ENCODE results near the gene C9orf153.
"Not testable (repeated sequence)": the region's sequence is repeated elsewhere in the genome, so short reads cannot be mapped to it uniquely, and the experiment has no call there.

Gene C9orf153

DNA sequence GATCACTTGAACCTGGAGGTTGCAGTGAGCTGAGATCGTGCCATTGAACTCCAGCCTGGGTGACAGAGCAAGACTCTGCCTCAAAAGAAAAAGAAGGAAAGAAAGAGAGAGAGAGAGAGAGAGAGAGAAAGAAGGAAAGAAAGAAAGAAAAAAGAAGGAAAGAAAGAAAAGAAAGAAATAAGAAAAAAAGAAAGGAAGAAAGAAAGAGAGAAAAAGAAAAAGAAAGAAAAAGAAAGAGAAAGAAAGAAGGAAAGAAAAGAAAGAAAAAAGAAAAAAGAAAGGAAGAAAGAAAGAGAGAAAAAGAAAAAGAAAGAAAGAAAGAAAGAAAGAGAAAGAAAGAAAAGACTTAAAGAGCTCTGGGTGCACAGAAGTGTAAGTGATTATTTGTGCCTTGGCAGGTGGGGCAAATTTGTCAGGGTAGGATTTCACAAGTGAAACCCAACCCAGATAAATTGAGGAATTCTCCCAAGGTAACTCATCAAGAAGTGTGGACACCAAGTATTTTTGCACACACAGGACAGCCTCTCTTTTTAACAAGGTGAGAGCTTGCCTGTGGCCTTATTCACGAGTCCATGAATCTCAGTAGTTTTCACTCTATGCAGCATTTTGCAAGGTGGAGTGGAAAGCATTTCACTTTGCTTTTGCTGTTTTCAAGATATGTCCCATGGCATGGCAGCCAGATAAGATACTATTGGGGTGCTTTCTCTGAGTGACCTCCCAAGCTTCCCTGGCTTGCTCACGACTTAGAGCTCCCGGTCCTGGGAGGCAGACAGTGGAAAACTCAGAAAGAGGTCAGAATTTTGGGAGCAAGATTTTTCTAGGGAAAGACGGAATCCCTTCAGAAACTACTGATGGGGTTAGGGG lies 57.8 kb downstream of the C9orf153 start:
- Histone ChIP-seq H3K4me1 (ENCODE audit: control insufficient read depth in 5 of 5, insufficient read depth in 5 of 5, low read length in 5 of 5) (no peaks in the 10 kb centered on the region), H3K9ac (ENCODE audit: low read length in 5 of 5) (no peak overlapping the region), H3K27ac (ENCODE audit: low read depth, low read length) (no peak overlapping the region), H3K27me3 (ENCODE audit: control insufficient read depth in 5 of 5, insufficient read depth in 4 of 5, low read length in 5 of 5) (no peaks in the 10 kb centered on the region), H3K9me3 (ENCODE audit: control insufficient read depth in 5 of 5, low read length in 5 of 5) (no peaks in the 10 kb centered on the region), H3K4me3 (ENCODE audit: low read depth in 1 of 5, low read length in 5 of 5) (no peak overlapping the region), H3K36me3 (ENCODE audit: control insufficient read depth in 5 of 5, insufficient read depth in 5 of 5, low read length in 5 of 5) (no peaks in the 10 kb centered on the region)

DNA sequence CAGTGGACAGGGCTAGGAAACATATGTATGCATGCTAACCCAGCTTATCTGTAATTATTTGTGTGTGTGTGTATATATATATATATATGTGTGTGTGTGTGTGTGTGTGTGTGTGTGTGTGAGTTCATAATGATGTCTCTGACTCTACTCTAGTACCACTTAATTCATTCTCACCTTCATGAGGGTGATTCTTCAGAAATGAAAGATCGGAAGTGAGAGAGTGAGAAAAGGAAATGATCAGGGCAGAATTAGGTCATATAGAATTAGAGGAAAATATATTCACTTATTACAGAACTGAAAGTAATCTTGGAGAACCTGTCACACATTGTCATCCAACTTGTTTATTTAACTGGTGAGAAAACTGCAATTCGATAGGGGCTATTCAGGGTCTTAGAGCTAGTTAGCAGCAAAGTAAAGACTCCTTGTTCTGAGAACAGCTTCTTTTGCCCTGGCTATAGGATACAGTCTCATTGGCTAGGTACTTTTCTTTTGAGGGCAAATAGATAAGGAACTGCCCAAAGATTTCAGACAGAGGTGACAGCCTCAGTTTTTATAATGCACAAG lies 58.8 kb downstream of the C9orf153 start:
- H3K9ac ChIP-seq (ENCODE audit: low read length in 5 of 5): no peak overlapping the region
- H3K27ac ChIP-seq (ENCODE audit: low read depth, low read length): no peak overlapping the region
- no peaks in the 10 kb centered on the region for H3K27me3 ChIP-seq (ENCODE audit: control insufficient read depth in 5 of 5, insufficient read depth in 4 of 5, low read length in 5 of 5)
- H3K36me3 ChIP-seq (ENCODE audit: control insufficient read depth in 5 of 5, insufficient read depth in 5 of 5, low read length in 5 of 5): no peaks in the 10 kb centered on the region
- H3K9me3 ChIP-seq (ENCODE audit: control insufficient read depth in 5 of 5, low read length in 5 of 5): no peaks in the 10 kb centered on the region
- H3K4me3 ChIP-seq (ENCODE audit: low read depth in 1 of 5, low read length in 5 of 5): no peak overlapping the region
- H3K4me1 ChIP-seq (ENCODE audit: control insufficient read depth in 5 of 5, insufficient read depth in 5 of 5, low read length in 5 of 5): no peaks in the 10 kb centered on the region

DNA sequence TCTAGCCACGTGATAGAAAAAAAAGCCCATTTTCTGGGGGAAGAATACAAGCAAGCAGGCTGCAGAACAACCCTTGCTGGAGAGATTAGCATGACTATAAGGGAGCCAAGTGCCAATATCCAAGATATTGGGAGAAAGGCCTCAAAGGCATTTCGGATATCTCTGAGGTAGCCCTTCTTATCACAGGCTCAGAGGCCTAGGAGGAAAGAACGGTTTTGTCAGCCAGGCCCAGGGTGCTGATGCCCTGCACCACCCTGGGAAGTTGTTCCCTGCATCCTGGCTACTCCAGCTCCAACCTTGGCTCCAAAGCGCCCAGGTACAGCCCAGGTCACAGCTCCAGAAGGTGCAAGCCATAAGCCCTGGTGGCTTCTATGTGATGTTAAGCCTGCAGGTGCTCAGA lies 66.4 kb downstream of the C9orf153 start:
- Histone ChIP-seq H3K27me3 (ENCODE audit: control insufficient read depth in 5 of 5, insufficient read depth in 4 of 5, low read length in 5 of 5) (no peaks in the 10 kb centered on the region), H3K27ac (ENCODE audit: low read depth, low read length) (no peak overlapping the region), H3K9me3 (ENCODE audit: control insufficient read depth in 5 of 5, low read length in 5 of 5) (peaks cover 0 to 14% (median 10%) of the 10 kb centered on the region in 5 donors), H3K36me3 (ENCODE audit: control insufficient read depth in 5 of 5, insufficient read depth in 5 of 5, low read length in 5 of 5) (no peaks in the 10 kb centered on the region), H3K4me1 (ENCODE audit: control insufficient read depth in 5 of 5, insufficient read depth in 5 of 5, low read length in 5 of 5) (no peaks in the 10 kb centered on the region), H3K4me3 (ENCODE audit: low read depth in 1 of 5, low read length in 5 of 5) (no peak overlapping the region), H3K9ac (ENCODE audit: low read length in 5 of 5) (no peak overlapping the region)

DNA sequence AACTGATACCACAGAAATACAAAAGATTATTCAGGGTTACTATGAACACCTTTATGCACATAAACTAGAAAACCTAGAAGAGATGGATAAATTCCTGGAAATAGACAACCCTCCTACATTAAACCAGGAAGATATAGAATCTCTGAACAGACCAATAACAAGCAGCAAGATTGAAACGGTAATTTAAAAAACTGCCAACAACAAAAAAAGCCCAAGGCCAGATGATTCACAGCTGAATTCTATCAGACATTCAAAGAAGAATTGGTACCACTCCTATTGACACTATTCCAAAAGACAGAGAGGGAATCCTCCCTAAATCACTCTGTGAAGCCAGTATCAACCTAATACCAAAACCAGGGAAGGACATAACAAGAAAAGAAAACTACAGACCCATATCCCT lies 68.8 kb downstream of the C9orf153 start:
- H3K9me3 ChIP-seq (ENCODE audit: control insufficient read depth in 5 of 5, low read length in 5 of 5): peaks cover 0 to 15% (median 10%) of the 10 kb centered on the region in 5 donors

DNA sequence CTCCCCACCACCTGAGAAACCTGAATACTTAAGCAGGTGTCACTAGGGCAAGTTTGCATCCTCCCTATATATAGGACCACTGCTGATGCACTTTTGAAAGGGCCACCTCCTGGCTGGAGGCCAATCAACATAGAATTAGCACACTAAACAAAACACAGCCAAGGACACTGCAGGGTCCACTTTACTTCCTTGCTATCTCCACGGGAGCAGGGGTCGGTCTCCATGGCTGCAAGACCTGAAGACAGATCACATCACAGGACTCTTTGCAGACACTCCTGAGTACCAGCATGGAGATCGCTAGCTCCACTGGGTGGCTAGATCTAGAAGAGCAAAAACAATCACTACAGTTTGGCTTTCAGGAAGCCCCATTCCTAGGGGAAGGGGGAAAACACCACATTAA lies 72.3 kb downstream of the C9orf153 start:
- Histone ChIP-seq H3K27ac (ENCODE audit: low read depth, low read length) (no peak overlapping the region), H3K36me3 (ENCODE audit: control insufficient read depth in 5 of 5, insufficient read depth in 5 of 5, low read length in 5 of 5) (no peaks in the 10 kb centered on the region), H3K9me3 (ENCODE audit: control insufficient read depth in 5 of 5, low read length in 5 of 5) (peaks cover 0 to 3% (median 3%) of the 10 kb centered on the region in 5 donors), H3K4me3 (ENCODE audit: low read depth in 1 of 5, low read length in 5 of 5) (no peak overlapping the region), H3K9ac (ENCODE audit: low read length in 5 of 5) (no peak overlapping the region), H3K27me3 (ENCODE audit: control insufficient read depth in 5 of 5, insufficient read depth in 4 of 5, low read length in 5 of 5) (no peaks in the 10 kb centered on the region), H3K4me1 (ENCODE audit: control insufficient read depth in 5 of 5, insufficient read depth in 5 of 5, low read length in 5 of 5) (no peaks in the 10 kb centered on the region)

More for the DNA sequence above, 68.8 kb downstream of the C9orf153 start:
- not testable (repeated sequence) for H3K4me1 ChIP-seq (ENCODE audit: control insufficient read depth in 5 of 5, insufficient read depth in 5 of 5, low read length in 5 of 5); H3K9ac ChIP-seq (ENCODE audit: low read length in 5 of 5); H3K36me3 ChIP-seq (ENCODE audit: control insufficient read depth in 5 of 5, insufficient read depth in 5 of 5, low read length in 5 of 5); H3K4me3 ChIP-seq (ENCODE audit: low read depth in 1 of 5, low read length in 5 of 5); H3K27ac ChIP-seq (ENCODE audit: low read depth, low read length); H3K27me3 ChIP-seq (ENCODE audit: control insufficient read depth in 5 of 5, insufficient read depth in 4 of 5, low read length in 5 of 5)

DNA sequence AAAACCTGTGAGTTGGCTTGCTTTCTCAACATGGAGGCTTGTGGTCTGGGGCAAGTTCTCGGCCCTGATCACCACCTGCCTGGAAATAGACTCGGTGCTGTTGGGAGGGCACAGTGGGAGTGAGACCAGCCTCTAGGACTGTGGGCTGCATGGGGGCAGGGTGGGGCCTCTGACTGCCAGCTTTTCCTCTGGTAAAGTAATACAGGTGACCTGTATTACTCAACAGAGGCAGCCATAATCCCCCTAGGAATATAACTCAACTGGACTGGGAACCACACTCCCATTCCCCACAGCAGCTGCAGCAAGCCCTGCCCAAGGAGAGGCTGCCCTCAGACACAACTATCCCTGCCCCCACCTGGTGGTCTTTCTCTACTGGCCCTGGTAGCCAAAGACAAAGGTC lies 72.8 kb downstream of the C9orf153 start:
- no peak overlapping the region for H3K4me3 ChIP-seq (ENCODE audit: low read depth in 1 of 5, low read length in 5 of 5)
- no peaks in the 10 kb centered on the region for H3K4me1 ChIP-seq (ENCODE audit: control insufficient read depth in 5 of 5, insufficient read depth in 5 of 5, low read length in 5 of 5)
- H3K36me3 ChIP-seq (ENCODE audit: control insufficient read depth in 5 of 5, insufficient read depth in 5 of 5, low read length in 5 of 5): no peaks in the 10 kb centered on the region
- no peaks in the 10 kb centered on the region for H3K27me3 ChIP-seq (ENCODE audit: control insufficient read depth in 5 of 5, insufficient read depth in 4 of 5, low read length in 5 of 5)
- no peak overlapping the region for H3K27ac ChIP-seq (ENCODE audit: low read depth, low read length)
- peaks cover 0 to 3% (median 0%) of the 10 kb centered on the region in 5 donors for H3K9me3 ChIP-seq (ENCODE audit: control insufficient read depth in 5 of 5, low read length in 5 of 5)
- no peak overlapping the region for H3K9ac ChIP-seq (ENCODE audit: low read length in 5 of 5)

DNA sequence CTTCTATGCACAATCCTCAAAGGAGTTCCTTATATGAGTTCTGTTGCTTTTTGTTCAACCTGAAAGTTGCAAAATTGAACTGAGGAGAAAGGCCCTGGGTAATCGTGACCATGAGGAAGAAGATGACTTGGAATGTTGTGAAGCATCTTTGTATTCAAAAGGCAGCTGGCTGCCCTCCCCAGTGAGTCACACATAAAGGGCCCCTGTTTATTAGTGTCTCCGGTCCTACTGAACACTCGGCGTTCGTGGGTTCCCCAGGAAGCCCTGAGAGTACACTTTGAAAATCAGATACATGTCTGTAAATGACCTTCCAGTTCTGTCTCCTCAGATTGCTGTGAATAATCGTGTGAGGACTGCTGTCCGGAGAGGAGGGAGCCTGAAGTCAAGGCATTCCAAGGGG lies 73.6 kb downstream of the C9orf153 start:
- H3K4me3 ChIP-seq (ENCODE audit: low read depth in 1 of 5, low read length in 5 of 5): no peak overlapping the region

DNA sequence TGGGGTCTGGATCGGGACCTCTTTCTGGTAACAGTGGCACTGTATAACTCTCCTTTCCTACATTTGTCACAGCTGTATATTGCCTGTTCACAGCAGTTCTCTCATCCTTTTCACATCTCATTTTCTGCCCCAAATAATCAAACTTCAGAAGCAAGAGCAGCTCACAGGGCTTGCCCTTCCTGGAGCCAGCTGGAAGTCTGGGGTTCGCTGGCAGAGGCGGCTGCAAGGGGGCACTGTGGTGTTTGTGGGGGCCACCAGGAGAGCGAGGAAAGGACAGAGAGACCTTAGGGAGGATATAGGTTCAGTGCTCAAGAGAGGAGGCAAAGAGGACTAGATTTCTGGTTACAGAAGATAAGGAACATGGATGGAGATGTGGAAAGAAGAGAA lies 75.3 kb downstream of the C9orf153 start:
- peaks cover 0 to 3% (median 0%) of the 10 kb centered on the region in 5 donors for H3K9me3 ChIP-seq (ENCODE audit: control insufficient read depth in 5 of 5, low read length in 5 of 5)
- no peaks in the 10 kb centered on the region for H3K27me3 ChIP-seq (ENCODE audit: control insufficient read depth in 5 of 5, insufficient read depth in 4 of 5, low read length in 5 of 5)
- no peaks in the 10 kb centered on the region for H3K36me3 ChIP-seq (ENCODE audit: control insufficient read depth in 5 of 5, insufficient read depth in 5 of 5, low read length in 5 of 5)
- H3K4me1 ChIP-seq (ENCODE audit: control insufficient read depth in 5 of 5, insufficient read depth in 5 of 5, low read length in 5 of 5): no peaks in the 10 kb centered on the region
- H3K27ac ChIP-seq (ENCODE audit: low read depth, low read length): no peak overlapping the region
- no peak overlapping the region for H3K9ac ChIP-seq (ENCODE audit: low read length in 5 of 5)
- H3K4me3 ChIP-seq (ENCODE audit: low read depth in 1 of 5, low read length in 5 of 5): no peak overlapping the region

More for the DNA sequence above, 73.6 kb downstream of the C9orf153 start:
- Histone ChIP-seq H3K27me3 (ENCODE audit: control insufficient read depth in 5 of 5, insufficient read depth in 4 of 5, low read length in 5 of 5) (no peaks in the 10 kb centered on the region), H3K4me1 (ENCODE audit: control insufficient read depth in 5 of 5, insufficient read depth in 5 of 5, low read length in 5 of 5) (no peaks in the 10 kb centered on the region), H3K27ac (ENCODE audit: low read depth, low read length) (no peak overlapping the region), H3K36me3 (ENCODE audit: control insufficient read depth in 5 of 5, insufficient read depth in 5 of 5, low read length in 5 of 5) (no peaks in the 10 kb centered on the region), H3K9ac (ENCODE audit: low read length in 5 of 5) (no peak overlapping the region), H3K9me3 (ENCODE audit: control insufficient read depth in 5 of 5, low read length in 5 of 5) (peaks cover 0 to 3% (median 0%) of the 10 kb centered on the region in 5 donors)

DNA sequence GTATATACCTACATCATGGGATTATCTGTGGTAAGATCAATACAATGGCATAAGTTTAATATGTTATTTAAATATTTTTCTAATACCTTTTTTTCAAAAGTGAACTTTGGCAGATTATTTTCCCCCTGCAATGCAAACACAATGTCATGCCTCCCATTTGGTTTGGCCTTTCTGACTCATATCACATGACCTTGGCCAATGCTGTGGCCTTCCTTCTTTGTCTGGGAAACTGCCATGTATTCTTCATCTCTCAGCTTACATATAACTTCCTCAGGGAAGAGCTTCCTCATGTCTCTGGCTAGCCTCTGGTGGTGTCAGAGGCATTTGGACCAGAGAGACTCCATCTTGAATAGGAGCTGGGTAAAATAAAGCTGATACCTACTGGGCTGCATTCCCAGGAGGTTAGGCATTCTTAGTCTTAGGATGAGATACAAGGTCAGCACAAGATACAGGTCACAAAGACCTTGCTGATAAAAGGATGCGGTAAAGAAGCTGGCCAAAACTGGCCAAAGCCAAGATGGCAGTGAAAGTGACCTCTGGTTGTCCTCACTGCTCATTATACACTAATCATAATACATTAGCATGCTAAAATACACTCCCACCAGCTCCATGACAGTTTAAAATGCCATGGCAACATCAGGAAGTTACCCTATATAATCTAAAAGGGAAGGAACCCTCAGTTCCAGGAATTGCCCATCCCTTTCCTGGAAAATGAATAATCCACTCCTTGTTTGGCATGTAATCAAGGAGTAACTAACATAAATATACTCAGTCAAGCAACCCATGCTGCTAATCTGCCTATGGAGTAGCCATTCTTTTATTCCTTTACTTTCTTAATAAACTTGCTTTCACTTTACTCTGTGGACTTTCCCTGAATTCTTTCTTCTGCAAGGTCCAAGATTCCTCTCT lies 76.0 kb downstream of the C9orf153 start:
- Histone ChIP-seq H3K36me3 (ENCODE audit: control insufficient read depth in 5 of 5, insufficient read depth in 5 of 5, low read length in 5 of 5) (no peaks in the 10 kb centered on the region), H3K4me3 (ENCODE audit: low read depth in 1 of 5, low read length in 5 of 5) (no peak overlapping the region), H3K9me3 (ENCODE audit: control insufficient read depth in 5 of 5, low read length in 5 of 5) (peaks cover 0 to 3% (median 0%) of the 10 kb centered on the region in 5 donors), H3K27ac (ENCODE audit: low read depth, low read length) (no peak overlapping the region), H3K4me1 (ENCODE audit: control insufficient read depth in 5 of 5, insufficient read depth in 5 of 5, low read length in 5 of 5) (no peaks in the 10 kb centered on the region), H3K9ac (ENCODE audit: low read length in 5 of 5) (no peak overlapping the region), H3K27me3 (ENCODE audit: control insufficient read depth in 5 of 5, insufficient read depth in 4 of 5, low read length in 5 of 5) (no peaks in the 10 kb centered on the region)
